ENCODE measurements around the gene IGLL1.

- TF ChIP-seq, protein P1, sequence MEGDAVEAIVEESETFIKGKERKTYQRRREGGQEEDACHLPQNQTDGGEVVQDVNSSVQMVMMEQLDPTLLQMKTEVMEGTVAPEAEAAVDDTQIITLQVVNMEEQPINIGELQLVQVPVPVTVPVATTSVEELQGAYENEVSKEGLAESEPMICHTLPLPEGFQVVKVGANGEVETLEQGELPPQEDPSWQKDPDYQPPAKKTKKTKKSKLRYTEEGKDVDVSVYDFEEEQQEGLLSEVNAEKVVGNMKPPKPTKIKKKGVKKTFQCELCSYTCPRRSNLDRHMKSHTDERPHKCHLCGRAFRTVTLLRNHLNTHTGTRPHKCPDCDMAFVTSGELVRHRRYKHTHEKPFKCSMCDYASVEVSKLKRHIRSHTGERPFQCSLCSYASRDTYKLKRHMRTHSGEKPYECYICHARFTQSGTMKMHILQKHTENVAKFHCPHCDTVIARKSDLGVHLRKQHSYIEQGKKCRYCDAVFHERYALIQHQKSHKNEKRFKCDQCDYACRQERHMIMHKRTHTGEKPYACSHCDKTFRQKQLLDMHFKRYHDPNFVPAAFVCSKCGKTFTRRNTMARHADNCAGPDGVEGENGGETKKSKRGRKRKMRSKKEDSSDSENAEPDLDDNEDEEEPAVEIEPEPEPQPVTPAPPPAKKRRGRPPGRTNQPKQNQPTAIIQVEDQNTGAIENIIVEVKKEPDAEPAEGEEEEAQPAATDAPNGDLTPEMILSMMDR (IDR thresholded peaks at IDR 0.05), result no peak
- TF ChIP-seq POLR2A (IDR thresholded peaks at IDR 0.05), result no peak
Measured at GRCh38 chr22:23565915-23566704, 14.0 kb downstream of the IGLL1 start.

Measured in testis (tissue), 2 donors.